Gastroesophageal sphincter (tissue), 4 donors: ENCODE data around the gene CPSF7. TPM values are rescaled to one million over a fixed set of nuclear protein-coding genes. Genes with fewer than 3 reads are reported as not detected.
"Not testable (repeated sequence)": the region's sequence is repeated elsewhere in the genome, so short reads cannot be mapped to it uniquely, and the experiment has no call there.

ENCODE experiments used
- ATAC-seq: fragments of 150-250 bp; one replicate; pipeline ENCODE4 v1.9.1; 2016; ENCODE audit warnings: mild to moderate bottlenecking, moderate library complexity
- H3K27ac ChIP-seq, 4 donors: fragments of 200-600 bp; sonication (generic) in 3 of 4; 1 replicate in 3 of 4; 2 replicates in 1 of 4; pipeline ENCODE4 v1.5.1; 2016 to 2019
- H3K27me3 ChIP-seq: fragments of 200-600 bp; sonication (generic); one replicate; pipeline ENCODE4 v1.5.1; 2019
- H3K36me3 ChIP-seq, 2 donors: fragments of 200-600 bp; sonication (generic); one replicate each; pipeline ENCODE4 v1.5.1; 2019; ENCODE audit warnings: control low read depth in 1 of 2
- H3K4me1 ChIP-seq, 3 donors: fragments of 200-600 bp; sonication (generic); 1 replicate in 2 of 3; 2 replicates in 1 of 3; pipeline ENCODE4 v1.5.1; 2016 to 2019; ENCODE audit warnings: control low read depth in 2 of 3
- H3K4me3 ChIP-seq, 2 donors: fragments of 200-600 bp; sonication (generic); one replicate each; pipeline ENCODE4 v1.5.1; 2019; ENCODE audit warnings: mild to moderate bottlenecking in 1 of 2, moderate library complexity in 1 of 2
- H3K9me3 ChIP-seq, 3 donors: fragments of 200-600 bp; sonication (generic); one replicate each; pipeline ENCODE4 v1.5.1; 2017 to 2019; ENCODE audit warnings: control low read depth in 2 of 3
- CTCF ChIP-seq, 4 experiments: fragments of 200-600 bp in 2 of 4; fragments of 450-650 bp in 2 of 4; sonication (generic) in 1 of 4; IDR thresholded peaks; one replicate each; pipeline ENCODE4 v1.5.1; 2017 to 2019; ENCODE audit warnings: antibody characterized with exemption in 4 of 4, mild to moderate bottlenecking in 2 of 4, moderate library complexity in 2 of 4
- EP300 ChIP-seq: sonication (generic); formaldehyde crosslinking; IDR thresholded peaks from one replicate; pipeline ENCODE4 v1.6.1; 2017; ENCODE audit warnings: antibody characterized with exemption, mild to moderate bottlenecking
- POLR2A ChIP-seq, 2 donors: fragments of 450-650 bp; IDR thresholded peaks; one replicate each; pipeline ENCODE4 v1.6.1; 2017; ENCODE audit warnings: antibody characterized with exemption in 2 of 2, mild to moderate bottlenecking in 2 of 2, moderate library complexity in 1 of 2
- POLR2AphosphoS5 ChIP-seq: sonication (generic); formaldehyde crosslinking; IDR thresholded peaks from one replicate; pipeline ENCODE4 v1.6.1; 2017; ENCODE audit warnings: antibody characterized with exemption
- WGBS, 2 donors: methylation state at CpG; one replicate each; pipeline ENCODE4 v1.1.5; 2018; ENCODE audit warnings: low coverage in 1 of 2; 5-methylcytosine and 5-hydroxymethylcytosine counted together
- total RNA-seq, 4 donors: library from RNA; depleted of rRNA; stranded (reverse); fragments of >200 nt; gene quantifications; one replicate each; pipeline ENCODE4 v1.1.0, GENCODE V29; 2016

Gene CPSF7
- total RNA-seq, 4 donors from 2014 or later, result 36.6 to 50.4 (median 43.7) TPM

GRCh38 chr11:61442616-61443015, 12.8 kb upstream of the CPSF7 start:
- Histone ChIP-seq H3K4me3 (no peak overlapping the region), H3K9me3 (no peaks in the 10 kb centered on the region), H3K27ac (no peak overlapping the region), H3K27me3 (no peaks in the 10 kb centered on the region), H3K36me3 (peaks cover 2 to 97% of the 10 kb centered on the region in 2 donors), H3K4me1 (peaks cover 4 to 24% (median 20%) of the 10 kb centered on the region in 3 donors)
- no peak for ATAC-seq
- TF ChIP-seq CTCF (IDR thresholded peaks at IDR 0.05), result no peak
- TF ChIP-seq EP300, result no peak
- no peak for TF ChIP-seq POLR2AphosphoS5
- TF ChIP-seq POLR2A (IDR thresholded peaks at IDR 0.05), result no peak
- WGBS, 2 donors, result 66 to 97% methylated on average over 4 to 5 of the region's 6 CpGs

- WGBS, 2 donors, result 67 to 100% methylated on average over 1 of the region's 1 CpG
- peaks cover 0 to 22% (median 6%) of the 10 kb centered on the region in 3 donors for H3K4me1 ChIP-seq
- H3K27me3 ChIP-seq, result no peaks in the 10 kb centered on the region
- ATAC-seq, result no peak
- no peak for TF ChIP-seq CTCF (IDR thresholded peaks at IDR 0.05)
- no peak for TF ChIP-seq POLR2AphosphoS5
- TF ChIP-seq POLR2A (IDR thresholded peaks at IDR 0.05), result no peak
- no peak for TF ChIP-seq EP300
- H3K27ac ChIP-seq, result no peak overlapping the region
- H3K36me3 ChIP-seq, result peaks cover 2 to 83% of the 10 kb centered on the region in 2 donors
- no peak overlapping the region for H3K4me3 ChIP-seq
- no peaks in the 10 kb centered on the region for H3K9me3 ChIP-seq
Measured at GRCh38 chr11:61439615-61440014, 9.8 kb upstream of the CPSF7 start.

- no peak overlapping the region for H3K27ac ChIP-seq
- 90% methylated on average over 5 of the region's 5 CpGs for WGBS, 2 donors
- no peak overlapping the region for H3K4me3 ChIP-seq
- H3K27me3 ChIP-seq, result no peaks in the 10 kb centered on the region
- H3K36me3 ChIP-seq, result peaks cover 2 to 63% of the 10 kb centered on the region in 2 donors
- TF ChIP-seq POLR2A (IDR thresholded peaks at IDR 0.05) (no peak), CTCF (IDR thresholded peaks at IDR 0.05) (no peak), EP300 (no peak), POLR2AphosphoS5 (no peak)
- no peak for ATAC-seq
- peaks cover 0 to 32% (median 6%) of the 10 kb centered on the region in 3 donors for H3K4me1 ChIP-seq
- no peaks in the 10 kb centered on the region for H3K9me3 ChIP-seq
Measured at GRCh38 chr11:61437496-61437895, 7.7 kb upstream of the CPSF7 start.

- H3K27me3 ChIP-seq, H3K9me3 ChIP-seq, ATAC-seq: not testable (repeated sequence)
- peak overlapping the region; percentile 79 to 87 for H3K4me3 ChIP-seq
- H3K36me3 ChIP-seq, result peaks cover 0 to 30% of the 10 kb centered on the region in 2 donors
- peaks cover 2 to 78% (median 24%) of the 10 kb centered on the region in 3 donors for H3K4me1 ChIP-seq
- H3K27ac ChIP-seq, result peak overlapping the region in 1 of 4 donors; percentile 100
- WGBS, 2 donors, result 61 to 82% methylated on average over 7 to 10 of the region's 10 CpGs
Measured at GRCh38 chr11:61430839-61431238, 1.1 kb upstream of the CPSF7 start.

GRCh38 chr11:61429346-61429690, 457 bp downstream of the CPSF7 start:
- H3K4me1 ChIP-seq, result peaks cover 2 to 80% (median 18%) of the 10 kb centered on the region in 3 donors
- peak; percentile 76 for ATAC-seq
- H3K36me3 ChIP-seq, result peaks cover 0 to 45% of the 10 kb centered on the region in 2 donors
- no CpG with 5 or more reads among the region's 37 CpGs for WGBS, 2 donors
- peak overlapping the region; percentile 97 to 100 (median 98) for H3K27ac ChIP-seq
- H3K27me3 ChIP-seq, result no peaks in the 10 kb centered on the region
- H3K9me3 ChIP-seq, result no peaks in the 10 kb centered on the region
- peak overlapping the region; percentile 79 to 87 for H3K4me3 ChIP-seq
- TF ChIP-seq POLR2AphosphoS5 (no peak), POLR2A (IDR thresholded peaks at IDR 0.05) (no peak), CTCF (IDR thresholded peaks at IDR 0.05) (peak in 2 of 4 experiments; percentile 30 to 32), EP300 (no peak)
